Brain microvascular endothelial cell (primary cell): Measurements from ENCODE around the gene ADAM23.

ENCODE experiments used
- DNase-seq: peaks from one replicate; pipeline ENCODE4 v3.0.0-alpha.2; 2020
- H3K27ac ChIP-seq: fragments of 250-450 bp; sonication (Bioruptor Pico); 2 replicates; pipeline ENCODE4 v1.5.1; 2020; ENCODE audit warnings: mild to moderate bottlenecking, moderate library complexity
- H3K27me3 ChIP-seq: fragments of 250-450 bp; sonication (Bioruptor Pico); replicated peaks from 2 replicates; pipeline ENCODE4 v1.5.1; 2020; ENCODE audit warnings: mild to moderate bottlenecking
- H3K36me3 ChIP-seq: fragments of 250-450 bp; sonication (Bioruptor Pico); replicated peaks from 2 replicates; pipeline ENCODE4 v1.5.1; 2020; ENCODE audit warnings: mild to moderate bottlenecking
- H3K4me3 ChIP-seq: 2 replicates; pipeline ENCODE4 v1.5.1; 2011; ENCODE audit warnings: low read depth, mild to moderate bottlenecking, control low read depth, low read length, moderate library complexity
- in situ Hi-C: cut with HindIII; loops from 2 replicates; pipeline ENCODE4 v1.10.0; 2017; ENCODE audit warnings: low sequenced_read_pairs, low pct_ligation_motif_present
- TF ChIP-seq, protein P1 (sequence below): IDR thresholded peaks from 2 replicates; pipeline ENCODE4 v1.5.1; 2011; ENCODE audit warnings: low read depth, mild to moderate bottlenecking, moderate library complexity, low read length, control low read depth, inconsistent platforms; ENCODE audit errors: missing control alignments

The ADAM23 gene

DNA sequence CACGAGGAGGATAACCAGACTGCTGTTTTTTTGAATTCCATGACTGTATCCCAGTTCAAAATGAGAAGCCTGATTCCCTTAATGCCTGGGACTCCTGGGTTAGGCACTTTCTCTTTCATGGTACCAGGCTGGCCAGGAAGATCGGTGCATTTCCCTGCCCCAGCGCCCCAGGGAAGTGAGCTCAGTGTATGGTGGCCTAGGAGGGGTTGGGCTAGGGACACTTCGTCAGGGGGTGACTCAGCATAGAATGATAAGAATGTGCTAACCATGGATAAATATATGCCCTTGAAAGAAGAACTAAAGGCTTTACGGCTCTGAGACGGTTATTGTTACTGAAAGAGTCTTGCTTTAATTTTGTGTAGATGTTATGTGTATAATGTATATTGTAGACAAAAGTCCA is 171.5 kb downstream of the ADAM23 start:
- peak; percentile 71 for DNase-seq
- H3K27me3 ChIP-seq, result no peaks in the 10 kb centered on the region
- TF ChIP-seq, protein P1, sequence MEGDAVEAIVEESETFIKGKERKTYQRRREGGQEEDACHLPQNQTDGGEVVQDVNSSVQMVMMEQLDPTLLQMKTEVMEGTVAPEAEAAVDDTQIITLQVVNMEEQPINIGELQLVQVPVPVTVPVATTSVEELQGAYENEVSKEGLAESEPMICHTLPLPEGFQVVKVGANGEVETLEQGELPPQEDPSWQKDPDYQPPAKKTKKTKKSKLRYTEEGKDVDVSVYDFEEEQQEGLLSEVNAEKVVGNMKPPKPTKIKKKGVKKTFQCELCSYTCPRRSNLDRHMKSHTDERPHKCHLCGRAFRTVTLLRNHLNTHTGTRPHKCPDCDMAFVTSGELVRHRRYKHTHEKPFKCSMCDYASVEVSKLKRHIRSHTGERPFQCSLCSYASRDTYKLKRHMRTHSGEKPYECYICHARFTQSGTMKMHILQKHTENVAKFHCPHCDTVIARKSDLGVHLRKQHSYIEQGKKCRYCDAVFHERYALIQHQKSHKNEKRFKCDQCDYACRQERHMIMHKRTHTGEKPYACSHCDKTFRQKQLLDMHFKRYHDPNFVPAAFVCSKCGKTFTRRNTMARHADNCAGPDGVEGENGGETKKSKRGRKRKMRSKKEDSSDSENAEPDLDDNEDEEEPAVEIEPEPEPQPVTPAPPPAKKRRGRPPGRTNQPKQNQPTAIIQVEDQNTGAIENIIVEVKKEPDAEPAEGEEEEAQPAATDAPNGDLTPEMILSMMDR, result no peak
- in situ Hi-C loops, result no loop called here
- no peak overlapping the region for H3K4me3 ChIP-seq
- no peak overlapping the region for H3K27ac ChIP-seq
- H3K36me3 ChIP-seq, result no peaks in the 10 kb centered on the region

DNA sequence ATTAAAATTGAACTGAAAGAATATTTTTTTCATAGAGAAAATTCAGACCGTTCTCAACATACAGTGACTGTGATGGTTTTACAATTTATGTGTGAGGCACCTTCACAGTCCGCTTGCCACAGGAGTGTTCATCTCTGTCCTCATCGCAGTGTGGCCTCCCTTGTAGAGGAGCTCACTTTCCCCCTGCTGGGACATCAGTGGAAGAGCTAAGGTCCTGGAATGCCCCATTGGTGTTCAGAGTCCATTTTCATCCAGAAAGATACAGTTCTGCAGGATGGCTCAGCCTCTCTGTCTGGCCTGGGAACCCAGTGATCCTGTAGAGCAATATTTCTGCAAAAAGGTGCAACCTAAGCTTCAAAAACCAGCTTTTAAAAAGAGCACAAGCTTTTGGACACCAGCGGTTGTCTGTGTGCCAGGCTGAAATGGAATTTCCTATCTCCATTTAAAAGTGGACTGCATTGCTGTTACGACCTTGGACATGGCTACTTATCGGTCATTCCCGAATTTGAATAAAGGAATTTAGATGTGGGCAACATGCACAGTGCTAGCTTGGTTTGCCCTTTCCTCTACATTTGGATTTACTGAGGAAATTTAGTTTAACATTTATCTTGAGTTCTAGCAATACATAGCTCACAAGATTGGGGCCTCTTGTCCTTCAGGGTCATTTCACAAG is 172.2 kb downstream of the ADAM23 start:
- in situ Hi-C loops, result no loop called here
- no peak for DNase-seq
- H3K4me3 ChIP-seq, result no peak overlapping the region
- H3K27ac ChIP-seq, result no peak overlapping the region
- H3K27me3 ChIP-seq, result no peaks in the 10 kb centered on the region
- TF ChIP-seq, protein P1, result peak; percentile 4
- no peaks in the 10 kb centered on the region for H3K36me3 ChIP-seq

DNA sequence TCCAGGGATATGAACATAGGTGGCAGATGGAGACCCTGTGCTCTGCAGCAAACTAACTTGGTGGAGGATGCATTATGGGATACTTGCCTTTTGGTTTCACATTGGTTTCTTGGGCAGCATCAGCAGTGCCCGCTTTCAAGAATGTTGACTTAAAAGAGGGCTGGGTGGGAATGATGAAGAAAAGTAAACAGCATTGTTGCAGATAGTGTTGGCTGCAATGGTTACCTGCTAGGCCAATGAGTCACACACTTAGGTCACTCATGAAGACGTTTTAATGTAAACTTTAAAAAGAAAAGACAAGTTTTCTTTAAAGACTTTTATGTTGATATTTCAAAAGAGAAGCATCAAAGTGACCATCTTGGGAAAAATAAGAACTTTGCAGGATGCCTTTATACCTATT is 172.8 kb downstream of the ADAM23 start:
- TF ChIP-seq, protein P1, result no peak
- Histone ChIP-seq H3K36me3 (no peaks in the 10 kb centered on the region), H3K27me3 (no peaks in the 10 kb centered on the region), H3K27ac (no peak overlapping the region), H3K4me3 (no peak overlapping the region)
- no peak for DNase-seq
- in situ Hi-C loops, result no loop called here

DNA sequence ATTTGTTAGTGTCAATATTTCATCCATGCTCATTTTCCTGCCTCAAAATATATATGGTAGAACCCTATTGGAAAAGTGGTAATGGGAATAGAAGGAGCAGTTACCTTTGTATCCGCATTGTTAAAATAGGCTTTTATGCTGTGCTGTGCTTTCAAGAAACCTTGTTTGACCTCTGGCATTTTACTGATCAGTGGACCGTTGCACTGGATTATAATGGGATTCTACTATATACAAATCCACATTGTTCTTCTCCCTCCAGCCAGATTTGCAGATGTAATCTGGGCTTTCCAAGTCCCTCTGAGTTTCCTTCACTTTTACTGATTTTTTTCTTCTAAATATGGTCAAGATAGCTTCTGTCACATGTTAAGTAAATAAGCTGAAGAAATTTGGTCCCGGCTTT is 175.7 kb downstream of the ADAM23 start:
- H3K36me3 ChIP-seq, result no peaks in the 10 kb centered on the region
- no peak overlapping the region for H3K4me3 ChIP-seq
- DNase-seq, result no peak
- H3K27me3 ChIP-seq, result no peaks in the 10 kb centered on the region
- no peak overlapping the region for H3K27ac ChIP-seq
- TF ChIP-seq, protein P1, result no peak
- in situ Hi-C loops, result no loop called here

DNA sequence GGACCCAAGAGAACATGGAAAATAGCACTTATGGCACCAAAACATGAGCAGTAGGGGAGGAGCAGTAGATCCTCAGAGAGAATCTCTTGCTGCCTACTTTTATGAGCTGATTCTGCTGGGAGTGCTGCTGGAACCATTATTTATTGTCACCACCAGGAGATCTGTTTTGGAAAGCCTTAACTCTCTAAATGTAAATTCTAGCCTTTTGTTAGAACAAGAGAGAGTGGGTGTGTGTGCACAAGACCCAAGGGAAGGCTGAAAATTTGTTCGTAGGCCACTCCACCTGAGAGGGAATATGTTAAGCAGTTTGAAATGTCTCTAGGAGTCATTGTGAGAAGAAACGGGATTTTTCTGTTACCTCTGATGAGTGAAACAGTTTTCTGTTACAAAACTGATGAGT is 182.8 kb downstream of the ADAM23 start:
- H3K36me3 ChIP-seq, result no peaks in the 10 kb centered on the region
- no peak overlapping the region for H3K27ac ChIP-seq
- in situ Hi-C loops, result no loop called here
- no peaks in the 10 kb centered on the region for H3K27me3 ChIP-seq
- no peak overlapping the region for H3K4me3 ChIP-seq
- TF ChIP-seq, protein P1, result no peak
- no peak for DNase-seq

DNA sequence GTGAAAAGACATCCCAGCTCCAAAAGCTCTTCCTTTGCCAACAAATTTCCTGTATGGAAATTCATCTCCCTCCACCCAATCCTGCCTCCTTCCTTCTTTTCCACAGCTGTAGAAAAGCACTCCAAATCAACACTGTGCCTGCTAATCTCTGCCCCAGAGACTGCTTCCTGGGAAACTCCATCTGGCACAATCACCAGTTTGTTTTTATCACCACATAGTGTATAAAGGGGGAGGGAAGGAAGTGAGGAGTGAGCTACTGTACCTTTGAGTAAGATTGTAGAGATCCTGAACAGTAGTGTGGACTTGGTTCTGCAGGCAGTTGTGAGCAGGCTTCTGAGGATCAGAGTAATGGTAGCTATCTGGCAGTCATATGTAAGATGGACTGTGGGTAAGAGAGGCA is 184.3 kb downstream of the ADAM23 start:
- in situ Hi-C loops, result no loop called here
- H3K27ac ChIP-seq, result no peak overlapping the region
- H3K36me3 ChIP-seq, result no peaks in the 10 kb centered on the region
- H3K27me3 ChIP-seq, result no peaks in the 10 kb centered on the region
- DNase-seq, result no peak
- TF ChIP-seq, protein P1, result no peak
- no peak overlapping the region for H3K4me3 ChIP-seq
